HepG2 (cell line): ENCODE measurements around the gene TIMM23. TPM values are rescaled to one million over a fixed set of nuclear protein-coding genes. Genes with fewer than 3 reads are reported as not detected.

Experiments used
- ATF7-NPFF ChIP-seq: sonication (generic); formaldehyde crosslinking; IDR thresholded peaks from 2 replicates; pipeline ENCODE4 v1.8.1; 2023; ENCODE audit warnings: mild to moderate bottlenecking, low read depth, missing genetic modification reagents, moderate library complexity
- ETV6 ChIP-seq: sonication (generic); formaldehyde crosslinking; conservative IDR thresholded peaks from 2 replicates; pipeline ENCODE4 v1.4.0; 2020; ENCODE audit warnings: missing genetic modification reagents
- EZH2 ChIP-seq: conservative IDR thresholded peaks from 2 replicates; pipeline ENCODE4 v1.6.1; 2012; ENCODE audit warnings: mild to moderate bottlenecking, low read depth, low read length, moderate library complexity
- IRX3 ChIP-seq: sonication (generic); formaldehyde crosslinking; IDR thresholded peaks from 2 replicates; pipeline ENCODE4 v1.8.1; 2023; ENCODE audit warnings: mild to moderate bottlenecking, low read depth, missing genetic modification reagents, borderline replicate concordance
- ISX ChIP-seq: sonication (generic); formaldehyde crosslinking; conservative IDR thresholded peaks from 2 replicates; pipeline ENCODE4 v1.5.0; 2020; ENCODE audit warnings: missing genetic modification reagents
- JARID2 ChIP-seq: sonication (generic); formaldehyde crosslinking; IDR thresholded peaks from 2 replicates; pipeline ENCODE4 v1.8.1; 2023; ENCODE audit warnings: missing genetic modification reagents, inconsistent platforms; ENCODE audit not compliant: insufficient replicate concordance
- KDM4B ChIP-seq: sonication (generic); formaldehyde crosslinking; IDR thresholded peaks from 2 replicates; pipeline ENCODE4 v1.4.0; 2020; ENCODE audit warnings: missing genetic modification reagents
- MAFF ChIP-seq: IDR thresholded peaks from 2 replicates; pipeline ENCODE4 v1.6.1; 2011; ENCODE audit warnings: low read depth, low read length, improper control_type of control experiment
- MXD3 ChIP-seq: IDR thresholded peaks from 2 replicates; pipeline ENCODE4 v1.6.1; 2016; ENCODE audit warnings: mild to moderate bottlenecking, missing biosample characterization, missing genetic modification reagents
- NFAT5 ChIP-seq: sonication (generic); formaldehyde crosslinking; IDR thresholded peaks from 2 replicates; pipeline ENCODE4 v1.4.0; 2020; ENCODE audit warnings: missing genetic modification reagents
- PBX3 ChIP-seq: sonication (generic); formaldehyde crosslinking; IDR thresholded peaks from 2 replicates; pipeline ENCODE4 v1.8.1; 2023; ENCODE audit warnings: missing genetic modification reagents, inconsistent platforms, borderline replicate concordance
- SMAD3 ChIP-seq: sonication (generic); formaldehyde crosslinking; IDR thresholded peaks from 2 replicates; pipeline ENCODE4 v1.4.0; 2020; ENCODE audit warnings: missing genetic modification reagents
- SP1 ChIP-seq, 2 experiments: fragments of 450-650 bp in 1 of 2; sonication (generic) in 1 of 2; formaldehyde crosslinking in 1 of 2; IDR thresholded peaks; 2 replicates each; pipeline versions ENCODE4 v1.4.0 to v1.6.1; 2016 to 2020; ENCODE audit warnings: missing genetic modification reagents in 1 of 2
- SRSF1 ChIP-seq: fragments of 200-400 bp; formaldehyde crosslinking; optimal IDR thresholded peaks from 2 replicates; pipeline ENCODE3; 2017; ENCODE audit warnings: mild to moderate bottlenecking, low read depth, low read length, moderate library complexity
- ZNF18 ChIP-seq: sonication (generic); formaldehyde crosslinking; IDR thresholded peaks from 2 replicates; pipeline ENCODE4 v1.8.0; 2022; ENCODE audit warnings: mild to moderate bottlenecking, missing genetic modification reagents; ENCODE audit not compliant: insufficient replicate concordance
- ZNF597 ChIP-seq: sonication (generic); formaldehyde crosslinking; IDR thresholded peaks from 2 replicates; pipeline ENCODE4 v1.5.0; 2020; ENCODE audit warnings: missing genetic modification reagents
- ZNF720 ChIP-seq: sonication (generic); formaldehyde crosslinking; IDR thresholded peaks from 2 replicates; pipeline ENCODE4 v1.4.0; 2020; ENCODE audit warnings: missing genetic modification reagents
- ZNF773 ChIP-seq: sonication (generic); formaldehyde crosslinking; IDR thresholded peaks from 2 replicates; pipeline ENCODE4 v1.4.0; 2020; ENCODE audit warnings: missing genetic modification reagents, borderline replicate concordance
- polyA plus RNA-seq, 8 experiments: library from polyadenylated mRNA; depleted of rRNA in 3 of 8; stranded (reverse) in 7 of 8; unstranded in 1 of 8; fragments of >200 nt; fragmentation: Illumina TruSeq in 4 of 8; extraction: Trizol in 4 of 8; gene quantifications; 2 replicates each; pipeline versions ENCODE4 v1.2.1 to v1.2.3, GENCODE V29; 2011 to 2016; ENCODE audit warnings: low read depth in 4 of 8, missing spikeins in 1 of 8, mixed read lengths in 1 of 8; ENCODE audit not compliant: insufficient read depth in 1 of 8
- total RNA-seq, 5 experiments: library from RNA; depleted of rRNA; stranded (reverse); fragments of >200 nt; fragmentation: Illumina TruSeq; extraction: Trizol; gene quantifications; 2 replicates each; pipeline ENCODE4 v1.2.3, GENCODE V29; 2016; ENCODE audit warnings: low read depth in 1 of 5

The TIMM23 gene
- total and polyA plus RNA-seq, 2 of the 13 experiments (the other 11 are each of a cell fraction or from before 2014, with no cell fraction given) = 80.2 to 98.6 TPM

- TF ChIP-seq ZNF773 (CRISPR knock-in tag) (peak; percentile 52; the same call in 1 of the 2 replicates), ETV6 (CRISPR knock-in tag) (peak; percentile 46; the same call in 1 of the 2 replicates), ZNF720 (CRISPR knock-in tag) (no peak), MAFF (no peak), ATF7-NPFF (peak; percentile 94), MXD3 (CRISPR knock-in tag) (peak; percentile 85), SRSF1 (no peak), EZH2 (no peak), ZNF597 (CRISPR knock-in tag) (no peak), SMAD3 (peak; percentile 59; the same call in 1 of the 2 replicates), ZNF18 (peak; percentile 84), ISX (CRISPR knock-in tag) (0 out of 2 replicates have a peak, but pooled peaks have one; percentile 26), IRX3 (CRISPR knock-in tag) (no peak), JARID2 (CRISPR knock-in tag) (peak; percentile 92), PBX3 (CRISPR knock-in tag) (no peak), NFAT5 (CRISPR knock-in tag) (peak; percentile 71; the same call in 1 of the 2 replicates), SP1 (IDR thresholded peaks at IDR 0.05) (no peak), SP1 (CRISPR knock-in tag; IDR thresholded peaks at IDR 0.05) (peak; percentile 66; the same call in 1 of the 2 replicates), KDM4B (CRISPR knock-in tag) (peak; percentile 79; the same call in 1 of the 2 replicates)
These were observed 50.9 kb downstream of the TIMM23 start (continued) for GRCh38 chr10:46022978-46023702.
